ENCODE data around the gene GIT1.

GRCh38 chr17:29526322-29526721 is 63.1 kb downstream of the GIT1 start:
- no peak for TF ChIP-seq CTCF (IDR thresholded peaks at IDR 0.05)
- no peak for TF ChIP-seq POLR2A (IDR thresholded peaks at IDR 0.05)
